ENCODE results near the gene NNAT.

Gene NNAT

DNA sequence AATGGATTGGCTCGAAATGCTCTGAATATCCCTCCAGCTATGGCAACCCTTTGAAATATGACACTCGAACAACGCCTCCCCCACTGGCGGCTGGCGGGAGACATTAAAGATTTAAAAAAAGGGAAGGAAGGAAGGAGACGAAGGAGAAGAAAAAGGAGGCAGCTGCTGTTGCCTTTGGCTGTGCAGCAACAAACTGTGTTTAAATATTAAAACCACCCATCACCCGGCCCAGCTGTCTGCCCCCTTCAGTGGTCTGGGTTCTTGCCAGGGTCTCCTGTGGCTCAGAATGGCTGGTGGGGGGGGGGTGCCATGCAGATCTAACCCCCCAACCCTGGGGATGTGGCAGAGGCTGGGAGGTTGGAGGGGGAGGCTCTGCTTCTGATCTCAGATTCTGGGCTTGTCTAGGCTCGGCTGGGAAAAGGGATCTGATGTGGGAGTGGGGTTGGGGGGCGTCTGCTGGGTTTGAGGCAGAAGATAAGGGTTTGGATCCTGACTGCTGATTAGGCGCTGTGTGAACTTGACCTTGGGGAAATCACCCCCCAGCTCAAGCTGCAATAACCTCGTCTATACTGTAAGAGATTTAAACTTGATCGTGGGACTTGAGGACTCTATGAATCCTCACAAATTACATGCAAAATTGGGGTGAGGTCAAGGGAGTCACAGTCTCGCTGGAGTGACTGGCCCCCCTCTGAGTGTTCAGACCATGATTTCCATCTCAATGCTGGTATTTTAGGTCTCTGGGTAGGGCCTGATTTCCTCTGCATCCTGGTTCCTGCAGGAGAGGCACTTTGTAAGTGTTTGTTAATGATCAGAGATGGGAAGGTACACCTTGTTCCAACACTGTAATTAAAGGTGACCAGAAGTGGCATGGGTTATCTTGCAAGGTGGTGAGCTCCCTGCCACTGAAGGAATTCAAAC, 46.9 kb downstream of the NNAT start:
- peak; percentile 66 to 78 (median 72) for DNase-seq

DNA sequence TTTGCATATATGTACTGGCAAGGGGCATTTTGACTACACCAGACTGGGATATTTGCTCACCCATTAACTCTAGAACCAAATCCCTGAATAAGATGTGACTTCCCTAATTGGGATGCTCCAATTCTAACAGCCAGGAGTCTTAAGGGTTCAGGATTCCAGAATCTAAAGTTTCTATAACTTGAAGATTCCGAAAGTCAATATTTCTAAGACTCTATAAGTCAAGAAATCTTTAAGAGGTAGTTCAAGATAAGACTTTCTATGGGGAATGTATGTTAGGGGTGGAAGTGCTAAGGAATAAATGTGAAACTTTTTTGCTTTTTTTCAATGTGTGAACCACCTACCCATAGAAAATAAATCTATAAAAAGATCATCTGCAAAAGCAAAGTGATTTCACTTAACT, 49.4 kb downstream of the NNAT start:
- DNase-seq, result no peak

DNA sequence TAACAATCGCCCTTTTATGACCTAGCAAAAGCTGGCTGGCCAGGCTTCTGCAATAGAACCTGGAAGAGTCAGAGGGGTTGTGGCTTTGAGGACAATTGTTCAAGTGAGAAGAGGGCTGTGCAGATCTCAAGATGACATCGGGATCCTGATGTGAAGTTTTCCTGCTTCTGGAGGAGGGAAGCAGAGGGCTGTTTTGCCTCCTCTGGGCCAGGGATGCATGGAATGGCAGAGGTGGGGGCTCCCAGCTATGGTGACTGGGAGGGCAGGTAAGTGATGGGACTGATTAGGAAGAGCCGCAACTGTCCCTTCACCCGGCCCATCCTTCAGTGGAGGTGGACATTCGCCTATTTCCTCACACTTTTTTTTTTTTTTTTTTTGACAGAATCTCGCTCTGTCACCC, 50.0 kb downstream of the NNAT start:
- DNase-seq, result no peak

Data from NCI-H1417 (cell line).